ENCODE measurements around the gene TRMT2A.

DNA sequence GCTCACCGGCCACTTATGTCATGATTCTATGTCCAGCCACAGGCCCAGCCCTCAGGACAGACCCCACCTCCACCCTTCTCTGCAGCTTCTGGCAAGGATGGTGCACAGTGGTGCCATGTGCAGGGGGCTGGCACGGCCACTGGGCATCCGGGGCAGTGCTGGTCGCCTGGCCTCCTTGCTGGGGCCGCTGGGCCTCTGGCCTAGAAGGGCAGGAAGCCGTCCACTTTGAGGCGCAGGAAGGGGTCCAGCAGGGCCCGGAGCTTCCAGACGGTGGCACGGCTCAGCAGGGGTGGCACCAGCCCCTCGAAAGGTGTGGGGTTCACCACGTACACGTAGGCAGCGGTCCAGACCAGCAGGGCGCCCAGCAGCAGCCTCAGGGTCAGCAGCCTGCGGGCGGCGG, 31.4 kb upstream of the TRMT2A start:
- TF ChIP-seq POLR2AphosphoS5 (IDR thresholded peaks at IDR 0.05; ENCODE audit: low read depth, low read length) = no peak
- TF ChIP-seq POLR2A (IDR thresholded peaks at IDR 0.05; ENCODE audit: low read depth, low read length) = no peak
- TF ChIP-seq TAF1 (IDR thresholded peaks at IDR 0.05; ENCODE audit: borderline replicate concordance, low read depth, low read length) = no peak

All from GM12892 (cell line).